RWPE1 (cell line): ENCODE data around the gene PCYOX1L.
"Not testable (repeated sequence)": the region's sequence is repeated elsewhere in the genome, so short reads cannot be mapped to it uniquely, and the experiment has no call there.

ENCODE experiments used
- CTCF ChIA-PET: fragments of 350-600 bp; sonication (Branson Sonifier 250); formaldehyde crosslinking; extraction: SDS; loops from one replicate; lab custom pipeline; 2021; lab: Yijun Ruan, JAX
- POLR2A ChIA-PET: fragments of 400-600 bp; formaldehyde crosslinking; extraction: SDS; loops from one replicate; lab custom pipeline; 2020; ENCODE audit warnings: antibody characterized with exemption; ENCODE audit not compliant: low non-redundant PET; lab: Yijun Ruan, JAX
- DNase-seq: peaks from one replicate; pipeline ENCODE4 v3.0.0; 2012; ENCODE audit warnings: low spot score
- H3K27ac ChIP-seq: fragments of 450-650 bp; 2 replicates; pipeline ENCODE4 v1.5.1; 2017
- CTCF ChIP-seq: fragments of 450-650 bp; conservative IDR thresholded peaks from 2 replicates; pipeline ENCODE4 v1.5.1; 2017; ENCODE audit warnings: low read depth, mild to moderate bottlenecking

PCYOX1L gene

GRCh38 chr5:149387081-149387631, 29.3 kb downstream of the PCYOX1L start:
- DNase-seq: no peak
- ChIA-PET CTCF (interaction anchor here (0.7 to 2.1 kb wide), 3 partner anchors 15 to 56 kb away, joined by 3 to 9 read pairs (median 7); no protein-coding TSS in a partner anchor), POLR2A (no interaction called here)
- TF ChIP-seq CTCF: no peak
- H3K27ac ChIP-seq: no peak overlapping the region

- CTCF ChIA-PET: interaction anchor here (0.6 to 2.1 kb wide), 4 partner anchors 16 to 165 kb away, joined by 3 to 9 read pairs (median 5); no protein-coding TSS in a partner anchor
- no peak overlapping the region for H3K27ac ChIP-seq
- no peak for DNase-seq
- POLR2A ChIA-PET: no interaction called here
- TF ChIP-seq CTCF: no peak
Observed at GRCh38 chr5:149387982-149388381, 30.1 kb downstream of the PCYOX1L start.

- no peak overlapping the region for H3K27ac ChIP-seq
- no peak for TF ChIP-seq CTCF
- no peak for DNase-seq
- ChIA-PET POLR2A (no interaction called here), CTCF (interaction anchor here (0.6 to 1.7 kb wide), 4 partner anchors 7 to 165 kb away, joined by 3 to 7 read pairs (median 4); no protein-coding TSS in a partner anchor)
Observed at GRCh38 chr5:149388498-149389190, 30.8 kb downstream of the PCYOX1L start.

- ChIA-PET CTCF (interaction anchor here (1.1 kb wide), 2 partner anchors 9 to 17 kb away, joined by 3 to 4 read pairs; no protein-coding TSS in a partner anchor), POLR2A (no interaction called here)
- no peak for DNase-seq
- H3K27ac ChIP-seq: no peak overlapping the region
- no peak for TF ChIP-seq CTCF
Observed at GRCh38 chr5:149389552-149390495, 32.0 kb downstream of the PCYOX1L start.

GRCh38 chr5:149391076-149391475, 33.2 kb downstream of the PCYOX1L start:
- DNase-seq, H3K27ac ChIP-seq, CTCF ChIA-PET: not testable (repeated sequence)
- POLR2A ChIA-PET: interaction anchor here (0.6 kb wide), 1 partner anchor 1296 kb away, joined by 3 read pairs; no protein-coding TSS in a partner anchor

- POLR2A ChIA-PET: interaction anchor here (0.6 kb wide), 1 partner anchor 1296 kb away, joined by 3 read pairs; no protein-coding TSS in a partner anchor
Observed at GRCh38 chr5:149391524-149391923, 33.7 kb downstream of the PCYOX1L start.

More at GRCh38 chr5:149391524-149391923, 33.7 kb downstream of the PCYOX1L start:
- no peak overlapping the region for H3K27ac ChIP-seq
- TF ChIP-seq CTCF: no peak
- CTCF ChIA-PET: interaction anchor here (0.6 kb wide), 1 partner anchor 44 kb away, joined by 3 read pairs; no protein-coding TSS in a partner anchor
- DNase-seq: no peak
